GM21786 (cell line): Measurements from ENCODE around the gene GABRR2.
A peak's percentile ranks its signal among the peaks of the same experiment; 100 is the strongest.
"Not testable (repeated sequence)": the region's sequence is repeated elsewhere in the genome, so short reads cannot be mapped to it uniquely, and the experiment has no call there.

Experiments
- ATAC-seq: cut with Tn5 transposase; IDR thresholded peaks from one replicate; pipeline ENCODE4 v1.9.1; 2021; ENCODE audit not compliant: unreplicated experiment

GABRR2 gene

DNA sequence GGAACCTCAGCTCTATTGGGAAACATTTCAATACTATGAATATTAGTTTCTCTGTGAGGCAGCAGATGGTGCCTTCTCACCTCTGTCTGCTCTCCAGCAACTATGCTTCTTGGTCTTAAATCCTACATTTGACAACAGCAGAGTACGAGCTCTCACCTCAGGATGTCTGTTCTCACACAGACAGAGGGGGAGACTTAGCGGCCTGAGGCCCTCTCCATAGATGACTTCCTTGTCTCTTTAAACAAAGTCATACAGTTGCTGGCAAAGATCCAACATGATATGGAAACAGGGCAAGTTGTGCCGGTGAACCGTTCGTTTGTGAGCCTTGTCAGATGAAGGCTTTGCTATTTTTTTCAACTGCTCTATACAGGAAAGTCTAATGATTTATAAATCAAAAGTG, 54.3 kb downstream of the GABRR2 start:
- peak; percentile 34 for ATAC-seq

GRCh38 chr6:89260310-89260709, 54.8 kb downstream of the GABRR2 start:
- ATAC-seq = no peak

GRCh38 chr6:89258912-89259311, 56.2 kb downstream of the GABRR2 start:
- ATAC-seq = no peak

DNA sequence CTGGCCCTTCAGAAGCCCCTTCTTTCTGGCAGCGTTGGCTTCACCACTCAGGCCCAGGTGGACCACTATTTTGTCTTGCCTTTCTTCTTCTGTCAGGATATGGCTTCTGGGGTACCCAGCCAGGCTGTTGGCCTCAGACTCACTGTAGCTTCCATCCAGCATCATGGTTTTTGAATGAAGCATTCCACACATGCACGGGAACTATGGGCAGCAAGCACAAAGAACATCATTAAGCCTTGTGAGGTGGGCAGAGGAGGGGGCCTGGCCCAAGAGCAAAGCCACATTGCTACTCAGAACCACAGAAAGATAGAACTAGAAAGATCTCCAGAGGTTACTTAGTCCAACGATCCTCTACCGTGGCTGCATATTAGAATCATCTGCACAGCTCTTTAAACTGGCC, 57.3 kb downstream of the GABRR2 start:
- ATAC-seq = no peak

GRCh38 chr6:89257346-89257745, 57.8 kb downstream of the GABRR2 start:
- ATAC-seq = no peak

DNA sequence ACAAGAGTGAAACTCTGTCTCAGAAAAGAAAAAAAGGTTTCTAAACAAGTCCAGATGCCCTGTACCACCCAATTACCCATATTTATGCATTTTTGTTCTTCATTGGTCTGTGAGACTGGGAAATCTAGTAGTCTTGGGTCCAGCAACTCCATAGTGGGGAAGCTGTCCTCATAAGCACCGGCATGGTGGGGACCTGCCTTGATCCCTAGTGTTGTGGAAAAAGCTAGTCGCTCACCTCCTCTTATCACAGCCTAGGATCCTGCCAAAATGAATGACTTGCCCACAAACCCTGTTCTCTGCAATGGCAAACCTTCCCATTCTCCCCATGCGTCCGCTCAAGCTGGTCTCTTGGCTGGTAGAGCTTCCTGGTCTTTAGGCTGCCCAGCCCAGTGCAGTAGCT, 59.7 kb downstream of the GABRR2 start:
- ATAC-seq = no peak

GRCh38 chr6:89254569-89254968, 60.5 kb downstream of the GABRR2 start:
- no peak for ATAC-seq

DNA sequence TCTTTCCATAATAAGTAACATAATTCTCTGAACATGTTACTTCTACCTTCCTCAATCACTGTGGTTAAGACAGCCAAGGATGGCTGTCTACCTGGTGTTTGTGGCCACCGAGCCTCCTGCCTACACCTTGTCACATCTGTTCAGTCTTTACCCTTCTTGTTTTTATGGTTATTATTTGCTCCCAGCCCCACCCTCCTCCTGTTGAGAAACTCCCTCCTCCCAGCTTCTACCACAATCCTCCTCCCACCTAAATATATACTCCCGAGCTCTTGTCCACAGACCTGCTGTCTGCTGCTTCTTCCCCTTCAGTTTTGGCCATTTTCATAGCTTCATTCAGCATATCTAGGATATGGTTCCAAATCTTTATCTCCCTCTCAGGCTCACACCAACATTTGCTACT, 62.2 kb downstream of the GABRR2 start:
- no peak for ATAC-seq

- no peak for ATAC-seq
Observed at GRCh38 chr6:89251976-89252375, 63.1 kb downstream of the GABRR2 start.

GRCh38 chr6:89251170-89251569, 63.9 kb downstream of the GABRR2 start:
- ATAC-seq = no peak

GRCh38 chr6:89250239-89250638, 64.9 kb downstream of the GABRR2 start:
- ATAC-seq = no peak

- no peak for ATAC-seq
Observed at GRCh38 chr6:89244241-89244985, 70.7 kb downstream of the GABRR2 start.

- no peak for ATAC-seq
Observed at GRCh38 chr6:89243331-89243629, 71.8 kb downstream of the GABRR2 start.

- no peak for ATAC-seq
Observed at GRCh38 chr6:89242574-89243330, 72.3 kb downstream of the GABRR2 start.

DNA sequence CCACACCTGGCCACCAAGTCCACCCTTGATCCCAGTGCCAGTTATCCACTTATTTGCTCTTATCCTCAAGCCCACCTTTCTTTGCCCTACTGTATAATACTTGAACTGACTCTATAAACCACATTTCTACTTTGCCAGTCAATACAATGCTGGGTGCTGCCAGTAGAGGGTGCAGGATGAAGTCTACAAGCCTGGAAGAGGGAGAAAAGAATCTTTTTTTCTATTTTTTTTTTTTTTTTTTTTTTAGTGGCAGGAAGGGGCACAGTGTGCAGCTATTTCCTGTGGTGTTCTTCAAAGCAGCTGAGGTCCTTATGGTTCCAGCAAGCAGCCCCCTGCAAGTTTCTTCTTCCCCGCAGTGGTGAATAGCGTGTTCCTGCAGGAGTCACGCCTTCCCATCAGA, 75.8 kb downstream of the GABRR2 start:
- no peak for ATAC-seq

GRCh38 chr6:89237158-89237557, 77.9 kb downstream of the GABRR2 start:
- no peak for ATAC-seq

- not testable (repeated sequence) for ATAC-seq
Observed at GRCh38 chr6:89233605-89234004, 81.5 kb downstream of the GABRR2 start.

- no peak for ATAC-seq
Observed at GRCh38 chr6:89222712-89223039, 92.4 kb downstream of the GABRR2 start.

DNA sequence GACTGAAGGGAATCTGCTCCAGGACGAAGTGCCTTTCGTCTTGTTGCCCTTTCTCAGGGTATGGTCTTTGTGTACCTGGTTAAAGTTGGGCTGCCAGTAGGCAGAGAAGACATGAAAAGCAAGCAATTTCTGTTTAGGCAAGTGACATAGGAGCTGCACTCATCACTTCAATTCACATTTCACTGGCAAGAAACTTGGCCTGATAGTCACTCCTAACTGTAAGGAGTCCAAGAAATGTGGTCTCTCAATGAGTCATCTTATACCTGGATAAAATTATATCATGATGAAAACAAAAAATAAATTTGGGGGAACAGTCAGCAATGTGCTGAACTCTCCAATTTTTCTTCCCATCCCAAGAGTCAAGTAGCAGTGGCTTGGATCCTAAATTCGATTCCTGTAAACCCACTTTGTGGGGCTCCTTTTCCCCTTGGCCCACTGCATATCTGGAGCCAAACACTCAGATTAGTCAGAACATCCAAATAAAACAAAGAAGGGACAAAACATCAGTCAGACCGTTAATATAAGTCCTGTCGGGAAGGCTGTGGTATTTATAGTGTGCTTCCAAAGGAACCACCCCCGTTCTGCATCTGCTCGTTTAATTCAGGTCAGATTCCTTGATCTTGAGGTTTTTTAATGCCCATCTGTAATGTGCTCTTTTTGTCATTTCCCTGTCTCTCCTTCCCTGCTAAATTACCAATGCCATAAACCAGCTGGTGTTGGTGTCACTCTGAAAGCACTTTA, 93.0 kb downstream of the GABRR2 start:
- no peak for ATAC-seq

DNA sequence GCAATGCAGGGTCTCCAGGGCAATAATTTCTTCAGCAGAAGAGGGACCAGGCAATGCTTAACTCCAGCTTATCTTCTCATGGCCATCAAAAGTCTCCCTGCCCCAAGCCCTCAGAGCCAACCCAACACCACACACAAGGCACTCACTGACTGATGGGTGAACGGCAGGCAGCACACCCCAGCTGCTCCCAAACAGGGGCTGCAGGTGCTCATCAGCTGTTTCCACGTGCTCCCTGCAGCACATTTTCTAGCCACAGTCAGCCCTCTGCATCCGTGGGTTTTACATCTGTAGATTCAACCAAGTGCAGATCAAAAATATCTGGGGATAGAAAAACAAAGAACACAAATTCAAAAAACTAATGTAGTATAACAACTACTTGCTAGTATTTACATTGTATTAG, 94.0 kb downstream of the GABRR2 start:
- no peak for ATAC-seq

GRCh38 chr6:89217299-89217910, 97.7 kb downstream of the GABRR2 start, which contains the start of gene GABRR1:
Gene GABRR1, minus strand, starts transcription at chr6:89217358. Its CDS starts 36 bp downstream, at chr6:89217322.
- ATAC-seq = no peak

GRCh38 chr6:89216411-89216810, 98.7 kb downstream of the GABRR2 start:
- ATAC-seq = no peak
